Breast epithelium (tissue), 4 donors: ENCODE data around the gene DUSP16. TPM values are rescaled to one million over a fixed set of nuclear protein-coding genes. Genes with fewer than 3 reads are reported as not detected.
"Not testable (repeated sequence)": the region's sequence is repeated elsewhere in the genome, so short reads cannot be mapped to it uniquely, and the experiment has no call there.

Source experiments
- DNase-seq, 2 donors: peaks; one replicate each; pipeline ENCODE4 v3.0.0-alpha.2; 2019; ENCODE audit warnings: low spot score in 2 of 2
- H3K27ac ChIP-seq, 2 donors: fragments of 200-600 bp; sonication (generic) in 1 of 2; one replicate each; pipeline ENCODE4 v1.5.1; 2016 to 2019; ENCODE audit warnings: mild to moderate bottlenecking in 1 of 2
- H3K27me3 ChIP-seq, 2 donors: fragments of 200-600 bp; sonication (generic) in 1 of 2; one replicate each; pipeline versions ENCODE4 v1.5.1 to v1.6.0; 2017 to 2019; ENCODE audit warnings: control low read depth in 1 of 2, mild to moderate bottlenecking in 1 of 2
- H3K36me3 ChIP-seq: fragments of 200-600 bp; one replicate; pipeline ENCODE4 v1.5.1; 2019
- H3K4me1 ChIP-seq, 2 donors: fragments of 200-600 bp; sonication (generic); one replicate each; pipeline ENCODE4 v1.5.1; 2016 to 2019; ENCODE audit warnings: control low read depth in 1 of 2
- H3K4me3 ChIP-seq, 3 donors: fragments of 200-600 bp; sonication (generic); 1 replicate in 2 of 3; 2 replicates in 1 of 3; pipeline ENCODE4 v1.5.1; 2016 to 2019; ENCODE audit warnings: mild to moderate bottlenecking in 3 of 3, moderate library complexity in 2 of 3
- H3K9me3 ChIP-seq, 2 donors: fragments of 200-600 bp; sonication (generic) in 1 of 2; one replicate each; pipeline ENCODE4 v1.5.1; 2016 to 2019; ENCODE audit warnings: control low read depth in 1 of 2
- CTCF ChIP-seq, 3 donors: fragments of 450-650 bp; IDR thresholded peaks; one replicate each; pipeline ENCODE4 v1.5.1; 2016 to 2017; ENCODE audit warnings: antibody characterized with exemption in 3 of 3, mild to moderate bottlenecking in 3 of 3, moderate library complexity in 3 of 3
- POLR2A ChIP-seq: fragments of 450-650 bp; IDR thresholded peaks from one replicate; pipeline ENCODE4 v1.6.1; 2016; ENCODE audit warnings: antibody characterized with exemption, mild to moderate bottlenecking, moderate library complexity
- POLR2AphosphoS5 ChIP-seq, 3 donors: sonication (generic); formaldehyde crosslinking; IDR thresholded peaks; one replicate each; pipeline ENCODE4 v1.6.1; 2017; ENCODE audit warnings: antibody characterized with exemption in 3 of 3
- intact Hi-C: fragments of 100-400 bp; cut with DNase I; formaldehyde crosslinking; loops from one replicate; pipeline ENCODE4 v1.15.1; 2023; ENCODE audit warnings: low total_unique reads
- total RNA-seq, 3 donors: library from RNA; depleted of rRNA; stranded (reverse); fragments of >200 nt; gene quantifications; one replicate each; pipeline ENCODE4 v1.1.0, GENCODE V29; 2016

DUSP16 gene
- total RNA-seq, 3 donors from 2014 or later, result 10.9 to 63.3 (median 61.0) TPM

GRCh38 chr12:12503384-12504078 lies 59.1 kb downstream of the DUSP16 start:
- no peaks in the 10 kb centered on the region for H3K9me3 ChIP-seq
- H3K4me1 ChIP-seq, result no peaks in the 10 kb centered on the region
- H3K4me3 ChIP-seq, result no peak overlapping the region
- intact Hi-C loops, result no loop called here
- no peaks in the 10 kb centered on the region for H3K36me3 ChIP-seq
- TF ChIP-seq POLR2AphosphoS5 (IDR thresholded peaks at IDR 0.05), result no peak
- TF ChIP-seq POLR2A, result no peak
- TF ChIP-seq CTCF (IDR thresholded peaks at IDR 0.05), result no peak
- H3K27ac ChIP-seq, result peak overlapping the region in 1 of 2 donors; percentile 68
- DNase-seq, result no peak
- H3K27me3 ChIP-seq, result no peaks in the 10 kb centered on the region

GRCh38 chr12:12502815-12503151 lies 59.9 kb downstream of the DUSP16 start:
- Histone ChIP-seq H3K27me3 (no peaks in the 10 kb centered on the region), H3K9me3 (no peaks in the 10 kb centered on the region), H3K27ac (no peak overlapping the region), H3K4me3 (no peak overlapping the region), H3K36me3 (no peaks in the 10 kb centered on the region), H3K4me1 (no peaks in the 10 kb centered on the region)
- TF ChIP-seq POLR2A, result no peak
- TF ChIP-seq POLR2AphosphoS5 (IDR thresholded peaks at IDR 0.05), result no peak
- no peak for TF ChIP-seq CTCF (IDR thresholded peaks at IDR 0.05)
- DNase-seq, result no peak
- intact Hi-C loops, result no loop called here

- H3K4me1 ChIP-seq, H3K27me3 ChIP-seq, intact Hi-C loops, H3K4me3 ChIP-seq, H3K27ac ChIP-seq, DNase-seq, H3K9me3 ChIP-seq, H3K36me3 ChIP-seq: not testable (repeated sequence)
Observed at GRCh38 chr12:12502130-12502814, 60.4 kb downstream of the DUSP16 start.

- TF ChIP-seq POLR2AphosphoS5 (IDR thresholded peaks at IDR 0.05), result no peak
- H3K27ac ChIP-seq, result no peak overlapping the region
- intact Hi-C loops, result no loop called here
Observed at GRCh38 chr12:12501121-12501520, 61.5 kb downstream of the DUSP16 start.

GRCh38 chr12:12499909-12500604 lies 62.6 kb downstream of the DUSP16 start:
- intact Hi-C loops, result no loop called here
- Histone ChIP-seq H3K4me3 (no peak overlapping the region), H3K27me3 (no peaks in the 10 kb centered on the region), H3K36me3 (no peaks in the 10 kb centered on the region), H3K9me3 (no peaks in the 10 kb centered on the region), H3K4me1 (no peaks in the 10 kb centered on the region), H3K27ac (no peak overlapping the region)
- no peak for TF ChIP-seq POLR2AphosphoS5 (IDR thresholded peaks at IDR 0.05)
- TF ChIP-seq POLR2A, result no peak
- TF ChIP-seq CTCF (IDR thresholded peaks at IDR 0.05), result no peak
- DNase-seq, result no peak

More at GRCh38 chr12:12501121-12501520, 61.5 kb downstream of the DUSP16 start:
- Histone ChIP-seq H3K27me3 (no peaks in the 10 kb centered on the region), H3K4me1 (no peaks in the 10 kb centered on the region), H3K4me3 (no peak overlapping the region), H3K36me3 (no peaks in the 10 kb centered on the region), H3K9me3 (no peaks in the 10 kb centered on the region)
- DNase-seq, result no peak

- no peak for TF ChIP-seq POLR2AphosphoS5 (IDR thresholded peaks at IDR 0.05)
- TF ChIP-seq CTCF (IDR thresholded peaks at IDR 0.05), result no peak
- TF ChIP-seq POLR2A, result no peak
- H3K4me3 ChIP-seq, result no peak overlapping the region
- no peaks in the 10 kb centered on the region for H3K36me3 ChIP-seq
- intact Hi-C loops, result no loop called here
- H3K9me3 ChIP-seq, result no peaks in the 10 kb centered on the region
- no peaks in the 10 kb centered on the region for H3K4me1 ChIP-seq
- no peak overlapping the region for H3K27ac ChIP-seq
- no peaks in the 10 kb centered on the region for H3K27me3 ChIP-seq
- DNase-seq, result no peak
Observed at GRCh38 chr12:12498210-12498609, 64.5 kb downstream of the DUSP16 start.
